Esophagus squamous epithelium (tissue), 5 donors: ENCODE measurements around the gene ATP2B3. TPM values are rescaled to one million over a fixed set of nuclear protein-coding genes. Genes with fewer than 3 reads are reported as not detected.

Experiments
- DNase-seq: peaks from one replicate; lab custom pipeline; 2025; lab: John Stamatoyannopoulos, UW
- H3K27ac ChIP-seq, 4 donors: fragments of 200-600 bp; sonication (generic); one replicate each; pipeline ENCODE4 v1.5.1; 2016 to 2019; ENCODE audit warnings: mild to moderate bottlenecking in 1 of 4
- H3K27me3 ChIP-seq, 4 donors: fragments of 200-600 bp; sonication (generic); 1 replicate in 3 of 4; 2 replicates in 1 of 4; pipeline versions ENCODE4 v1.5.1 to v1.6.0; 2017 to 2021; ENCODE audit warnings: antibody characterized with exemption in 1 of 4
- H3K36me3 ChIP-seq, 3 donors: fragments of 200-600 bp; sonication (generic); one replicate each; pipeline ENCODE4 v1.5.1; 2016 to 2019
- H3K4me1 ChIP-seq, 3 donors: fragments of 200-600 bp; sonication (generic); one replicate each; pipeline ENCODE4 v1.5.1; 2017 to 2019
- H3K4me3 ChIP-seq, 4 donors: fragments of 200-600 bp; sonication (generic); 1 replicate in 3 of 4; 2 replicates in 1 of 4; pipeline ENCODE4 v1.5.1; 2016 to 2019; ENCODE audit warnings: mild to moderate bottlenecking in 2 of 4, moderate library complexity in 1 of 4
- H3K9me3 ChIP-seq, 3 donors: fragments of 200-600 bp; sonication (generic); one replicate each; pipeline ENCODE4 v1.5.1; 2016 to 2019
- POLR2A ChIP-seq, 4 donors: fragments of 450-650 bp; IDR thresholded peaks; one replicate each; pipeline ENCODE4 v1.6.1; 2017; ENCODE audit warnings: antibody characterized with exemption in 4 of 4, mild to moderate bottlenecking in 4 of 4, moderate library complexity in 3 of 4
- WGBS, 2 donors: methylation state at CpG; one replicate each; pipeline ENCODE4 v1.1.5; 2018; 5-methylcytosine and 5-hydroxymethylcytosine counted together
- intact Hi-C: fragments of 100-400 bp; cut with DNase I; formaldehyde crosslinking; loops from one replicate; pipeline ENCODE4 v1.15.0; 2022
- total RNA-seq, 4 donors: library from RNA; depleted of rRNA; stranded (reverse); fragments of >200 nt; gene quantifications; one replicate each; pipeline ENCODE4 v1.1.0, GENCODE V29; 2016
- TF ChIP-seq, protein P1 (sequence below), 6 experiments: fragments of 450-650 bp in 4 of 6; fragments of 200-600 bp in 2 of 6; sonication (generic) in 2 of 6; IDR thresholded peaks; one replicate each; pipeline ENCODE4 v1.5.1; 2016 to 2019; ENCODE audit warnings: antibody characterized with exemption in 6 of 6, mild to moderate bottlenecking in 4 of 6, moderate library complexity in 4 of 6
- donor health status: DM: yes; HTN: yes; CAD: no.

Gene ATP2B3
- total RNA-seq, 4 donors from 2014 or later = not detected

- Histone ChIP-seq H3K27me3 (no peaks in the 10 kb centered on the region), H3K36me3 (no peaks in the 10 kb centered on the region), H3K27ac (no peak overlapping the region), H3K9me3 (no peaks in the 10 kb centered on the region), H3K4me1 (peaks cover 0 to 29% (median 0%) of the 10 kb centered on the region in 3 donors), H3K4me3 (no peak overlapping the region)
- intact Hi-C loops = loop anchor here (5.0 to 10.0 kb wide), 2 partner anchors 33 to 471 kb away; partner anchors contain the start of gene HAUS7
- DNase-seq = no peak
- no peak for TF ChIP-seq POLR2A (IDR thresholded peaks at IDR 0.05)
- TF ChIP-seq, protein P1, sequence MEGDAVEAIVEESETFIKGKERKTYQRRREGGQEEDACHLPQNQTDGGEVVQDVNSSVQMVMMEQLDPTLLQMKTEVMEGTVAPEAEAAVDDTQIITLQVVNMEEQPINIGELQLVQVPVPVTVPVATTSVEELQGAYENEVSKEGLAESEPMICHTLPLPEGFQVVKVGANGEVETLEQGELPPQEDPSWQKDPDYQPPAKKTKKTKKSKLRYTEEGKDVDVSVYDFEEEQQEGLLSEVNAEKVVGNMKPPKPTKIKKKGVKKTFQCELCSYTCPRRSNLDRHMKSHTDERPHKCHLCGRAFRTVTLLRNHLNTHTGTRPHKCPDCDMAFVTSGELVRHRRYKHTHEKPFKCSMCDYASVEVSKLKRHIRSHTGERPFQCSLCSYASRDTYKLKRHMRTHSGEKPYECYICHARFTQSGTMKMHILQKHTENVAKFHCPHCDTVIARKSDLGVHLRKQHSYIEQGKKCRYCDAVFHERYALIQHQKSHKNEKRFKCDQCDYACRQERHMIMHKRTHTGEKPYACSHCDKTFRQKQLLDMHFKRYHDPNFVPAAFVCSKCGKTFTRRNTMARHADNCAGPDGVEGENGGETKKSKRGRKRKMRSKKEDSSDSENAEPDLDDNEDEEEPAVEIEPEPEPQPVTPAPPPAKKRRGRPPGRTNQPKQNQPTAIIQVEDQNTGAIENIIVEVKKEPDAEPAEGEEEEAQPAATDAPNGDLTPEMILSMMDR (IDR thresholded peaks at IDR 0.05) = no peak
- WGBS, 2 donors = 67% methylated on average over 4 of the region's 18 CpGs; no CpG with 5 or more reads in 1 of the 2 donors
Observed at GRCh38 chrX:153505361-153505760, 12.1 kb upstream of the ATP2B3 start.

DNA sequence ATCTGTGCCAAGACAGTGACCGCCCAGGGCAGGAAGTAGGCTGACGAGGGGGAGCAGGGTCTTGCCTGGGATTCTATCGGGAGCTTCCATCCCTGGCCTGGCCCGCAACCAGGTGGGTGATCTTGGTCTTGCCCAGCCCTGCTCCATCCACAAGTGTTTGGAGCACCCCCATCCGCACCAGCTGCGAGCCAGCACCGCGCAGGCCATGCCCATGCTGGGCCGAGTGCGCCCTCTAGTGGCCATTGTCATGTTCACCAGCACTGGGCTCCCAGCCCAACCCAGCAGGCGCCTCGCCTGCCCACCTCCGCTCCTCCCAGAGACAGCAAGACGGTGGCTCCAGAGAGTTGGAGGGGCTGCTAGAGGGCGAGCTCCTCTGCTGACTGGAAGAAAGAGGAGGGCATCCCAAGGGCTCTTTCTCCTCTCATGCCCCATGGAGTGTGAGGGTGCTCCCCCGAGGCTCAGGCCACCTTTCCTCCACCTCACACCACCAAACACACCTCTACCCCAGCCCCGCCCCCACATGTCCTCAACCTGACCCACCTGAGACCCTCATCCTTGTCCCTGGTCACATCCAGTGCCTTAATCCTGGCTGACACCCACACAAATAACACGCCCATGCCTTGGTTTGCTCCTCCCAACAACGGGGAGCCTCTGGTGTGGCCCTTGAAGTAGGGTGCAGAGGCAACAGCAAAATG lies 9.8 kb upstream of the ATP2B3 start:
- Histone ChIP-seq H3K27me3 (no peaks in the 10 kb centered on the region), H3K9me3 (no peaks in the 10 kb centered on the region), H3K27ac (no peak overlapping the region), H3K36me3 (no peaks in the 10 kb centered on the region), H3K4me3 (no peak overlapping the region), H3K4me1 (peaks cover 0 to 19% (median 0%) of the 10 kb centered on the region in 3 donors)
- intact Hi-C loops = loop anchor here (5.0 to 10.0 kb wide), 2 partner anchors 35 to 473 kb away; partner anchors contain the start of gene HAUS7
- TF ChIP-seq, protein P1 (IDR thresholded peaks at IDR 0.05) = peak; percentile 77 to 87 (median 84)
- no peak for TF ChIP-seq POLR2A (IDR thresholded peaks at IDR 0.05)
- DNase-seq = no peak
- 35 to 83% methylated on average over 1 to 5 of the region's 19 CpGs for WGBS, 2 donors

DNA sequence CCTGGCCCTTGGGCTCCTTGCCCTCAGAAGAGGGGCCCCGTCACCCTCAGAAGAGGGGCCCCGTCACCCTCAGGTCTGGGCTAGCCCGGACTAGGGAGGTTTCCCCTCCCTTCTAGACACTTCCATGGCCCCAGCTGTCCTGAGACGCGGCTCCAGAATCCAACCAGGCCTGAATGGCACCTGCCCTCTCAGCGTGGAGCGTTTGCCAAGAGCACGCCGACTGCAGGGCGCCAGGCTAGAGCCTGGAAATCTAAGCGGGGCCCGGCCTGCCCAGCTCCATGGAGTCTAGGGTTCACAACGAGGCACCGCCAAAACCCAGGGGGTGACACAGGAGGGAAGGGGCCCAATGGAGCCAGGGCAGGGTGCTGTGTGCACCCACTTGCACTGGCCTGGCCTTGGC lies 7.8 kb upstream of the ATP2B3 start:
- no peak for DNase-seq
- intact Hi-C loops = loop anchor here (5.0 to 10.0 kb wide), 2 partner anchors 37 to 475 kb away; partner anchors contain the start of gene HAUS7
- H3K27ac ChIP-seq = no peak overlapping the region
- H3K36me3 ChIP-seq = no peaks in the 10 kb centered on the region
- no peak for TF ChIP-seq POLR2A (IDR thresholded peaks at IDR 0.05)
- TF ChIP-seq, protein P1 (IDR thresholded peaks at IDR 0.05) = no peak
- peaks cover 0 to 12% (median 0%) of the 10 kb centered on the region in 3 donors for H3K4me1 ChIP-seq
- no CpG with 5 or more reads among the region's 14 CpGs for WGBS, 2 donors
- H3K9me3 ChIP-seq = no peaks in the 10 kb centered on the region
- no peaks in the 10 kb centered on the region for H3K27me3 ChIP-seq
- H3K4me3 ChIP-seq = no peak overlapping the region

GRCh38 chrX:153510383-153510782 lies 7.1 kb upstream of the ATP2B3 start:
- Histone ChIP-seq H3K4me1 (peaks cover 0 to 12% (median 0%) of the 10 kb centered on the region in 3 donors), H3K36me3 (no peaks in the 10 kb centered on the region), H3K27ac (no peak overlapping the region), H3K4me3 (no peak overlapping the region), H3K27me3 (peaks cover 0 to 4% (median 0%) of the 10 kb centered on the region in 4 donors), H3K9me3 (no peaks in the 10 kb centered on the region)
- intact Hi-C loops = no loop called here
- TF ChIP-seq, protein P1 (IDR thresholded peaks at IDR 0.05) = no peak
- TF ChIP-seq POLR2A (IDR thresholded peaks at IDR 0.05) = no peak
- WGBS, 2 donors = 70 to 73% methylated on average over 2 to 11 of the region's 11 CpGs
- no peak for DNase-seq

- 40% methylated on average over 1 of the region's 17 CpGs; no CpG with 5 or more reads in 1 of the 2 donors for WGBS, 2 donors
- no peak for TF ChIP-seq POLR2A (IDR thresholded peaks at IDR 0.05)
- TF ChIP-seq, protein P1 (IDR thresholded peaks at IDR 0.05) = no peak
Observed at GRCh38 chrX:153511784-153512500, 5.5 kb upstream of the ATP2B3 start.

More at GRCh38 chrX:153511784-153512500, 5.5 kb upstream of the ATP2B3 start:
- DNase-seq = no peak
- Histone ChIP-seq H3K9me3 (no peaks in the 10 kb centered on the region), H3K4me1 (peaks cover 0 to 12% (median 0%) of the 10 kb centered on the region in 3 donors), H3K27me3 (peaks cover 0 to 18% (median 0%) of the 10 kb centered on the region in 4 donors), H3K4me3 (no peak overlapping the region), H3K36me3 (no peaks in the 10 kb centered on the region), H3K27ac (no peak overlapping the region)
- intact Hi-C loops = no loop called here
